Naive thymus-derived CD8-positive, alpha-beta T cell (primary cell): Measurements from ENCODE around the gene MSMB. TPM values are rescaled to one million over a fixed set of nuclear protein-coding genes. Genes with fewer than 3 reads are reported as not detected.
"Not testable (repeated sequence)": the region's sequence is repeated elsewhere in the genome, so short reads cannot be mapped to it uniquely, and the experiment has no call there.

Experiments used
- ATAC-seq, 2 donors: fragments of 150-1000 bp; cut with Tn5 transposase in 1 of 2; sonication (Bioruptor Pico), chemical (Tn5 transposase) in 1 of 2; 1 replicate in 1 of 2; 2 replicates in 1 of 2; pipeline ENCODE4 v1.10.0; 2021; ENCODE audit warnings: mild to moderate bottlenecking in 2 of 2, moderate library complexity in 2 of 2
- POLR2A ChIA-PET: fragments of 350-600 bp; sonication (Branson Sonifier 250); formaldehyde crosslinking; loops from one replicate; lab custom pipeline; 2021; ENCODE audit warnings: antibody characterized with exemption; lab: Charles Lee
- DNase-seq, 10 donors: peaks; one replicate each; pipeline versions ENCODE4 v3.0.0 to v3.0.0-alpha.2; 2020 to 2022
- H3K27ac Mint-ChIP-seq, 10 donors: one replicate each; pipeline ENCODE4 v1.8.0; 2020 to 2022; ENCODE audit warnings: mild to moderate bottlenecking in 10 of 10, mixed read lengths in 10 of 10, moderate library complexity in 4 of 10, inconsistent platforms in 1 of 10
- H3K27me3 Mint-ChIP-seq, 5 donors: one replicate each; pipeline ENCODE4 v1.8.0; 2021 to 2022; ENCODE audit warnings: mixed read lengths in 5 of 5
- H3K36me3 Mint-ChIP-seq, 3 donors: one replicate each; pipeline ENCODE4 v1.8.0; 2020 to 2022; ENCODE audit warnings: mixed read lengths in 3 of 3, mild to moderate bottlenecking in 2 of 3, inconsistent platforms in 1 of 3
- H3K4me1 Mint-ChIP-seq, 4 donors: one replicate each; pipeline ENCODE4 v1.8.0; 2021 to 2022; ENCODE audit warnings: mixed read lengths in 4 of 4
- H3K4me3 Mint-ChIP-seq, 10 donors: one replicate each; pipeline ENCODE4 v1.8.0; 2020 to 2022; ENCODE audit warnings: mild to moderate bottlenecking in 10 of 10, mixed read lengths in 10 of 10, moderate library complexity in 6 of 10, inconsistent platforms in 1 of 10
- H3K9me3 Mint-ChIP-seq, 9 donors: one replicate each; pipeline ENCODE4 v1.8.0; 2020 to 2022; ENCODE audit warnings: mixed read lengths in 9 of 9, mild to moderate bottlenecking in 3 of 9, inconsistent platforms in 1 of 9, moderate library complexity in 1 of 9
- polyA plus RNA-seq, 3 donors: library from polyadenylated mRNA; unstranded; fragments of 300-500 nt; fragmentation: Illumina TruSeq; gene quantifications; one replicate each; pipeline ENCODE4 v1.2.3, GENCODE V29; 2021
- total RNA-seq, 8 experiments: library from RNA in 2 of 8; stranded (reverse) in 2 of 8; gene quantifications; one replicate each; pipeline ENCODE4 v1.2.3 and lab custom pipeline; 2021 to 2026

The MSMB gene
- total and polyA plus RNA-seq, 5 experiments from 2014 or later, result not detected

- Mint-ChIP-seq H3K36me3 (no peaks in the 10 kb centered on the region), H3K27me3 (no peaks in the 10 kb centered on the region), H3K9me3 (no peaks in the 10 kb centered on the region), H3K27ac (peak overlapping the region in 1 of 10 donors; percentile 20), H3K4me3 (no peak overlapping the region), H3K4me1 (peaks cover 0 to 8% (median 2%) of the 10 kb centered on the region in 4 donors)
- POLR2A ChIA-PET, result no interaction called here
- DNase-seq (no peak), ATAC-seq (no peak)
Observed at GRCh38 chr10:46068905-46069304, 22.8 kb upstream of the MSMB start.

- Mint-ChIP-seq H3K27me3 (no peaks in the 10 kb centered on the region), H3K4me3 (no peak overlapping the region), H3K9me3 (no peaks in the 10 kb centered on the region), H3K36me3 (no peaks in the 10 kb centered on the region), H3K27ac (no peak overlapping the region), H3K4me1 (peaks cover 0 to 8% (median 2%) of the 10 kb centered on the region in 4 donors)
- ATAC-seq (no peak), DNase-seq (no peak)
- POLR2A ChIA-PET, result no interaction called here
Observed at GRCh38 chr10:46068117-46068516, 22.0 kb upstream of the MSMB start.

GRCh38 chr10:46064269-46064817, 18.3 kb upstream of the MSMB start:
- DNase-seq (no peak), ATAC-seq (no peak)
- POLR2A ChIA-PET, result no interaction called here
- Mint-ChIP-seq H3K4me3 (no peak overlapping the region), H3K4me1 (peaks cover 0 to 5% (median 1%) of the 10 kb centered on the region in 4 donors), H3K9me3 (no peaks in the 10 kb centered on the region), H3K27ac (peak overlapping the region in 1 of 10 donors; percentile 51), H3K36me3 (no peaks in the 10 kb centered on the region), H3K27me3 (no peaks in the 10 kb centered on the region)

- DNase-seq, result no peak
Observed at GRCh38 chr10:46062723-46063428, 16.8 kb upstream of the MSMB start.

GRCh38 chr10:46060706-46061105, 14.6 kb upstream of the MSMB start:
- no peak overlapping the region for H3K27ac Mint-ChIP-seq
- H3K27me3 Mint-ChIP-seq, result no peaks in the 10 kb centered on the region
- no peak overlapping the region for H3K4me3 Mint-ChIP-seq
- POLR2A ChIA-PET, result no interaction called here
- peaks cover 0 to 9% (median 7%) of the 10 kb centered on the region in 3 donors for H3K36me3 Mint-ChIP-seq
- DNase-seq (no peak), ATAC-seq (no peak)
- peaks cover 0 to 3% (median under 1%) of the 10 kb centered on the region in 4 donors for H3K4me1 Mint-ChIP-seq
- peaks cover 0 to 11% (median 4%) of the 10 kb centered on the region in 9 donors for H3K9me3 Mint-ChIP-seq

More at GRCh38 chr10:46062723-46063428, 16.8 kb upstream of the MSMB start:
- POLR2A ChIA-PET, result no interaction called here
- H3K9me3 Mint-ChIP-seq, result no peaks in the 10 kb centered on the region
- H3K4me3 Mint-ChIP-seq, result no peak overlapping the region
- H3K27ac Mint-ChIP-seq, result peak overlapping the region in 1 of 10 donors; percentile 35
- no peaks in the 10 kb centered on the region for H3K36me3 Mint-ChIP-seq
- no peaks in the 10 kb centered on the region for H3K27me3 Mint-ChIP-seq
- ATAC-seq, result no peak
- peaks cover 0 to 2% (median 0%) of the 10 kb centered on the region in 4 donors for H3K4me1 Mint-ChIP-seq

GRCh38 chr10:46057927-46058326, 11.9 kb upstream of the MSMB start:
- Mint-ChIP-seq H3K9me3 (peaks cover 0 to 11% (median 4%) of the 10 kb centered on the region in 9 donors), H3K4me1 (peaks cover 3 to 10% (median 7%) of the 10 kb centered on the region in 4 donors)
- POLR2A ChIA-PET, H3K36me3 Mint-ChIP-seq, H3K27ac Mint-ChIP-seq, DNase-seq, H3K27me3 Mint-ChIP-seq, ATAC-seq, H3K4me3 Mint-ChIP-seq: not testable (repeated sequence)

GRCh38 chr10:46057038-46057437, 11.0 kb upstream of the MSMB start:
- peak overlapping the region in 1 of 10 donors; percentile 17 for H3K27ac Mint-ChIP-seq
- ATAC-seq, result no peak
- H3K9me3 Mint-ChIP-seq, result peaks cover 0 to 11% (median 4%) of the 10 kb centered on the region in 9 donors
- POLR2A ChIA-PET, result no interaction called here
- peaks cover 0 to under 1% (median 0%) of the 10 kb centered on the region in 5 donors for H3K27me3 Mint-ChIP-seq
- peaks cover 0 to 9% (median 7%) of the 10 kb centered on the region in 3 donors for H3K36me3 Mint-ChIP-seq
- H3K4me3 Mint-ChIP-seq, result no peak overlapping the region
- peaks cover 3 to 10% (median 7%) of the 10 kb centered on the region in 4 donors for H3K4me1 Mint-ChIP-seq
- DNase-seq, result no peak

GRCh38 chr10:46055771-46056170, 9.7 kb upstream of the MSMB start:
- Mint-ChIP-seq H3K27me3 (peaks cover 0 to 2% (median 0%) of the 10 kb centered on the region in 5 donors), H3K4me3 (no peak overlapping the region), H3K36me3 (peaks cover 0 to 9% (median 7%) of the 10 kb centered on the region in 3 donors), H3K4me1 (peaks cover 3 to 15% (median 9%) of the 10 kb centered on the region in 4 donors), H3K27ac (peak overlapping the region in 4 of 10 donors; percentile 8 to 81 (median 28)), H3K9me3 (peaks cover 0 to 11% (median 4%) of the 10 kb centered on the region in 9 donors)
- POLR2A ChIA-PET, result no interaction called here
- DNase-seq (no peak), ATAC-seq (no peak)

- ATAC-seq, result no peak
- peaks cover 0 to 9% (median 7%) of the 10 kb centered on the region in 3 donors for H3K36me3 Mint-ChIP-seq
- POLR2A ChIA-PET, result no interaction called here
Observed at GRCh38 chr10:46053534-46054434, 7.7 kb upstream of the MSMB start.

GRCh38 chr10:46052791-46053375, 6.8 kb upstream of the MSMB start:
- peaks cover 3 to 13% (median 9%) of the 10 kb centered on the region in 4 donors for H3K4me1 Mint-ChIP-seq
- H3K27me3 Mint-ChIP-seq, result peaks cover 0 to 2% (median 0%) of the 10 kb centered on the region in 5 donors
- peaks cover 0 to 9% (median 7%) of the 10 kb centered on the region in 3 donors for H3K36me3 Mint-ChIP-seq
- POLR2A ChIA-PET, result no interaction called here
- no peak overlapping the region for H3K4me3 Mint-ChIP-seq
- ATAC-seq, result no peak
- DNase-seq, result no peak
- H3K27ac Mint-ChIP-seq, result peak overlapping the region in 1 of 10 donors; percentile 62
- H3K9me3 Mint-ChIP-seq, result peaks cover 0 to 11% (median 4%) of the 10 kb centered on the region in 9 donors

More at GRCh38 chr10:46053534-46054434, 7.7 kb upstream of the MSMB start:
- peak overlapping the region in 3 of 10 donors; percentile 9 to 68 (median 11) for H3K27ac Mint-ChIP-seq
- H3K9me3 Mint-ChIP-seq, result peaks cover 0 to 11% (median 4%) of the 10 kb centered on the region in 9 donors
- no peak for DNase-seq
- H3K4me1 Mint-ChIP-seq, result peaks cover 3 to 13% (median 9%) of the 10 kb centered on the region in 4 donors
- H3K4me3 Mint-ChIP-seq, result no peak overlapping the region
- H3K27me3 Mint-ChIP-seq, result peaks cover 0 to 2% (median 0%) of the 10 kb centered on the region in 5 donors

GRCh38 chr10:46052057-46052790, 6.2 kb upstream of the MSMB start:
- DNase-seq, result no peak
- POLR2A ChIA-PET, result no interaction called here
- Mint-ChIP-seq H3K9me3 (peaks cover 0 to 9% (median 4%) of the 10 kb centered on the region in 9 donors), H3K27ac (peak overlapping the region in 1 of 10 donors; percentile 62), H3K36me3 (peaks cover 0 to 5% (median 3%) of the 10 kb centered on the region in 3 donors), H3K4me3 (no peak overlapping the region), H3K4me1 (peaks cover 3 to 13% (median 9%) of the 10 kb centered on the region in 4 donors), H3K27me3 (peaks cover 0 to 2% (median 0%) of the 10 kb centered on the region in 5 donors)
- no peak for ATAC-seq
